IMR-90 (cell line): ENCODE measurements around the gene AGBL3. TPM values are rescaled to one million over a fixed set of nuclear protein-coding genes. Genes with fewer than 3 reads are reported as not detected.
"Not testable (repeated sequence)": the region's sequence is repeated elsewhere in the genome, so short reads cannot be mapped to it uniquely, and the experiment has no call there.

Experiments used
- ATAC-seq: fragments of 200-7000 bp; cut with Tn5 transposase; 2 replicates; pipeline ENCODE4 v1.9.1; 2020; ENCODE audit warnings: low read depth, mild to moderate bottlenecking, moderate library complexity
- BruUV-seq: library from RNA; stranded (reverse); fragments of 400-500 nt; replicated peaks from 2 replicates; lab custom pipeline; 2021; lab: Mats Ljungman, UMichigan
- CTCF ChIA-PET: fragments of 300-600 bp; formaldehyde crosslinking; extraction: SDS; loops from one replicate; lab custom pipeline; 2021; ENCODE audit warnings: antibody characterized with exemption; lab: Yijun Ruan, JAX
- POLR2A ChIA-PET: fragments of 300-600 bp; sonication (Branson Sonifier 250); formaldehyde crosslinking; loops from one replicate; lab custom pipeline; 2022; ENCODE audit warnings: antibody characterized with exemption; ENCODE audit not compliant: unreplicated experiment; lab: Charles Lee
- DNase-seq: peaks from one replicate; pipeline ENCODE4 v3.0.0; 2013
- H2AFZ ChIP-seq: replicated peaks from 2 replicates; pipeline ENCODE3; 2013; ENCODE audit warnings: low read length, mild to moderate bottlenecking; ENCODE audit not compliant: poor library complexity
- H2AK5ac ChIP-seq: 2 replicates; pipeline ENCODE4 v1.6.1; 2013; ENCODE audit warnings: low read depth, low read length, inconsistent platforms
- H2AK9ac ChIP-seq: replicated peaks from 2 replicates; pipeline ENCODE3; 2013; ENCODE audit warnings: mild to moderate bottlenecking, low read depth, low read length, moderate library complexity; ENCODE audit not compliant: poor library complexity
- H2BK120ac ChIP-seq: 2 replicates; pipeline ENCODE4 v1.6.1; 2013; ENCODE audit warnings: low read depth, low read length, inconsistent platforms
- H2BK15ac ChIP-seq: 3 replicates; pipeline ENCODE4 v1.6.1; 2013; ENCODE audit warnings: low read depth, low read length, inconsistent platforms
- H2BK20ac ChIP-seq: 2 replicates; pipeline ENCODE4 v1.6.1; 2013; ENCODE audit warnings: low read depth, mild to moderate bottlenecking, inconsistent platforms, low read length, moderate library complexity
- H2BK5ac ChIP-seq: 2 replicates; pipeline ENCODE4 v1.6.1; 2013; ENCODE audit warnings: mild to moderate bottlenecking, low read depth, low read length, inconsistent platforms; ENCODE audit not compliant: poor library complexity, severe bottlenecking
- H3K14ac ChIP-seq: replicated peaks from 2 replicates; pipeline ENCODE4 v1.6.1; 2013; ENCODE audit warnings: low read depth, low read length, inconsistent platforms
- H3K18ac ChIP-seq: 2 replicates; pipeline ENCODE4 v1.6.1; 2013; ENCODE audit warnings: low read depth, low read length, control low read depth
- H3K23ac ChIP-seq: 2 replicates; pipeline ENCODE4 v1.6.1; 2013; ENCODE audit warnings: low read depth, low read length, inconsistent platforms
- H3K27ac ChIP-seq: 2 replicates; pipeline ENCODE4 v1.5.1; 2013; ENCODE audit warnings: mild to moderate bottlenecking, control low read depth, low read length; ENCODE audit not compliant: insufficient read depth
- H3K27me3 ChIP-seq: 2 replicates; pipeline ENCODE4 v1.6.1; 2013; ENCODE audit warnings: low read length; ENCODE audit not compliant: control insufficient read depth, insufficient read depth
- H3K36me3 ChIP-seq: 2 replicates; pipeline ENCODE4 v1.6.1; 2013; ENCODE audit warnings: low read length, mixed read lengths; ENCODE audit not compliant: control insufficient read depth, insufficient read depth
- H3K4ac ChIP-seq: 2 replicates; pipeline ENCODE4 v1.6.1; 2013; ENCODE audit warnings: low read depth, low read length, inconsistent platforms
- H3K4me1 ChIP-seq: 2 replicates; pipeline ENCODE4 v1.6.1; 2013; ENCODE audit warnings: low read length, mixed read lengths; ENCODE audit not compliant: control insufficient read depth, insufficient read depth
- H3K4me2 ChIP-seq: 2 replicates; pipeline ENCODE4 v1.6.1; 2013; ENCODE audit warnings: low read depth, mild to moderate bottlenecking, control low read depth, low read length, moderate library complexity
- H3K4me3 ChIP-seq: 2 replicates; pipeline ENCODE4 v1.5.1; 2013; ENCODE audit warnings: low read depth, mild to moderate bottlenecking, control low read depth, low read length, moderate library complexity; ENCODE audit not compliant: insufficient read depth
- H3K56ac ChIP-seq: 2 replicates; pipeline ENCODE4 v1.6.1; 2013; ENCODE audit warnings: low read length, inconsistent platforms; ENCODE audit not compliant: insufficient read depth; ENCODE audit errors: extremely low read depth
- H3K79me1 ChIP-seq, 2 experiments: 2 replicates each; pipeline ENCODE4 v1.6.1; 2013; ENCODE audit warnings: low read length in 2 of 2, inconsistent platforms in 1 of 2, low read depth in 1 of 2
- H3K9ac ChIP-seq: 2 replicates; pipeline ENCODE4 v1.6.1; 2013; ENCODE audit warnings: low read depth, low read length, control low read depth
- H3K9me1 ChIP-seq: 2 replicates; pipeline ENCODE4 v1.6.1; 2013; ENCODE audit warnings: low read length, inconsistent platforms; ENCODE audit not compliant: insufficient read depth
- H3K9me3 ChIP-seq: 2 replicates; pipeline ENCODE4 v1.6.1; 2013; ENCODE audit warnings: low read length; ENCODE audit not compliant: control insufficient read depth, insufficient read depth
- H4K20me1 ChIP-seq: 2 replicates; pipeline ENCODE4 v1.6.1; 2013; ENCODE audit warnings: low read length, inconsistent platforms; ENCODE audit not compliant: insufficient read depth
- H4K5ac ChIP-seq: 2 replicates; pipeline ENCODE4 v1.6.1; 2013; ENCODE audit warnings: mild to moderate bottlenecking, low read depth, low read length, control low read depth
- H4K8ac ChIP-seq, 2 experiments: 2 replicates each; pipeline ENCODE4 v1.6.1; 2013; ENCODE audit warnings: low read depth in 2 of 2, low read length in 2 of 2, control low read depth in 1 of 2, inconsistent platforms in 1 of 2
- H4K91ac ChIP-seq: 2 replicates; pipeline ENCODE4 v1.6.1; 2013; ENCODE audit warnings: low read depth, low read length, inconsistent platforms; ENCODE audit not compliant: insufficient read depth
- CEBPB ChIP-seq: IDR thresholded peaks from 2 replicates; pipeline ENCODE4 v1.6.1; 2012; ENCODE audit warnings: low read depth, low read length, improper control_type of control experiment
- CTCF ChIP-seq: conservative IDR thresholded peaks from 2 replicates; pipeline ENCODE4 v1.5.1; 2012; ENCODE audit warnings: mild to moderate bottlenecking, low read depth, low read length, improper control_type of control experiment
- MAFK ChIP-seq: IDR thresholded peaks from 2 replicates; pipeline ENCODE4 v1.6.1; 2012; ENCODE audit warnings: low read depth, low read length, improper control_type of control experiment
- MXI1 ChIP-seq: IDR thresholded peaks from 2 replicates; pipeline ENCODE4 v1.6.1; 2012; ENCODE audit warnings: low read depth, mild to moderate bottlenecking, low read length, moderate library complexity, borderline replicate concordance
- RAD21 ChIP-seq: IDR thresholded peaks from 2 replicates; pipeline ENCODE4 v1.6.1; 2012; ENCODE audit warnings: low read length, improper control_type of control experiment
- RCOR1 ChIP-seq: IDR thresholded peaks from 2 replicates; pipeline ENCODE4 v1.6.1; 2012; ENCODE audit warnings: mild to moderate bottlenecking, low read length, improper control_type of control experiment; ENCODE audit not compliant: insufficient replicate concordance
- RFX5 ChIP-seq: IDR thresholded peaks from 2 replicates; pipeline ENCODE4 v1.8.0; 2012; ENCODE audit warnings: low read depth, mild to moderate bottlenecking, low read length, moderate library complexity
- SMC3 ChIP-seq: fragments of 150-350 bp; IDR thresholded peaks from 2 replicates; pipeline ENCODE4 v1.6.1; 2016; ENCODE audit warnings: low read depth, mild to moderate bottlenecking, antibody characterized with exemption, low read length, moderate library complexity
- WGBS, 2 experiments: methylation state at CpG; one replicate each; pipeline versions ENCODE4 v1.1.5 to v1.1.7; 2013; ENCODE audit warnings: missing lambda C conversion rate in 2 of 2; ENCODE audit not compliant: insufficient read length in 1 of 2; ENCODE audit errors: extremely low coverage in 2 of 2; 5-methylcytosine and 5-hydroxymethylcytosine counted together
- dilution Hi-C: fragments of 300-500 bp; cut with HindIII; formaldehyde crosslinking; loops from one replicate; pipeline ENCODE4 v1.14.3; 2018; ENCODE audit warnings: low sequenced_read_pairs; ENCODE audit not compliant: unreplicated experiment
- in situ Hi-C: fragments of 300-500 bp; cut with MboI; formaldehyde crosslinking; loops from 3 replicates; pipeline ENCODE4 v1.14.3; 2019; ENCODE audit warnings: low sequenced_read_pairs, inconsistent platforms, mixed read lengths
- intact Hi-C: fragments of 100-400 bp; cut with micrococcal nuclease; formaldehyde crosslinking; loops from 2 replicates; pipeline ENCODE4 v1.10.0; 2022
- polyA plus RNA-seq, 3 experiments: library from polyadenylated mRNA; depleted of rRNA; stranded (reverse); fragments of >200 nt; gene quantifications; 2 replicates each; pipeline ENCODE4 v1.2.3, GENCODE V29; 2012; ENCODE audit warnings: low replicate concordance in 1 of 3
- total RNA-seq: library from RNA; depleted of rRNA; stranded (reverse); fragments of >200 nt; gene quantifications from 2 replicates; pipeline ENCODE4 v1.2.3, GENCODE V29; 2012

AGBL3 gene
- total and polyA plus RNA-seq, 2 of the 4 experiments (the other 2 are of a cell fraction), result 0.18 to 0.65 TPM

- Histone ChIP-seq H2AK9ac (no peak overlapping the region), H4K20me1 (peaks cover 2% of the 10 kb centered on the region; the same call in 1 of the 2 replicates), H2AFZ (no peak overlapping the region), H3K18ac (no peak overlapping the region), H4K91ac (no peak overlapping the region), H3K4ac (no peak overlapping the region), H2BK120ac (no peak overlapping the region), H2BK5ac (no peak overlapping the region), H3K23ac (no peak overlapping the region), H3K36me3 (peaks cover 39% of the 10 kb centered on the region), H4K8ac (no peak overlapping the region), H4K5ac (no peak overlapping the region), H2BK15ac (no peak overlapping the region), H3K4me3 (no peak overlapping the region), H3K14ac (no peak overlapping the region), H3K9me3 (no peaks in the 10 kb centered on the region), H3K4me2 (no peak overlapping the region), H2AK5ac (no peak overlapping the region), H3K27me3 (no peaks in the 10 kb centered on the region), H3K79me1 (peaks cover 0 to 8% of the 10 kb centered on the region in 2 experiments; a peak in 2 of 4 replicates), H2BK20ac (no peak overlapping the region), H3K9ac (no peak overlapping the region), H3K9me1 (peaks cover 3% of the 10 kb centered on the region), H3K56ac (no peak overlapping the region), H3K4me1 (no peaks in the 10 kb centered on the region), H3K27ac (no peak overlapping the region)
- intact Hi-C loops, result no loop called here
- TF ChIP-seq CTCF, result no peak
- TF ChIP-seq CEBPB, result no peak
- TF ChIP-seq RCOR1, result no peak
- no peak for TF ChIP-seq SMC3
- no peak for TF ChIP-seq RAD21
- no peak for TF ChIP-seq MXI1
- TF ChIP-seq RFX5, result no peak
- TF ChIP-seq MAFK, result no peak
- ATAC-seq (no peak), DNase-seq (no peak)
- BruUV-seq, result no TSS peak
- POLR2A ChIA-PET, result no interaction called here
- WGBS, 2 experiments, result 100% methylated on average over 1 of the region's 4 CpGs; no CpG with 5 or more reads in 1 of the 2 experiments
- CTCF ChIA-PET, result interaction anchor here (0.5 to 1.2 kb wide), 2 partner anchors 105 to 278 kb away, joined by 3 read pairs; no protein-coding TSS in a partner anchor
- dilution Hi-C loops, result no loop called here
- in situ Hi-C loops, result no loop called here
These were observed 18.2 kb upstream of the AGBL3 start for GRCh38 chr7:134968110-134968509.

- intact Hi-C loops, BruUV-seq, dilution Hi-C loops: not testable (repeated sequence)
These were observed 4.7 kb upstream of the AGBL3 start for GRCh38 chr7:134981645-134982044.

More at GRCh38 chr7:134981645-134982044, 4.7 kb upstream of the AGBL3 start:
- H2BK15ac ChIP-seq, H3K23ac ChIP-seq, H2AK5ac ChIP-seq, H3K4ac ChIP-seq, H3K79me1 ChIP-seq, H3K36me3 ChIP-seq, H3K27me3 ChIP-seq, H3K18ac ChIP-seq, H2AK9ac ChIP-seq, H2AFZ ChIP-seq, H2BK20ac ChIP-seq, H3K4me3 ChIP-seq, H2BK120ac ChIP-seq, CTCF ChIA-PET, POLR2A ChIA-PET, H4K20me1 ChIP-seq, H3K4me2 ChIP-seq, H2BK5ac ChIP-seq, H3K9ac ChIP-seq, H4K8ac ChIP-seq, H3K9me3 ChIP-seq, H3K56ac ChIP-seq, H3K27ac ChIP-seq, H3K14ac ChIP-seq, H3K9me1 ChIP-seq, H4K91ac ChIP-seq, DNase-seq, H4K5ac ChIP-seq, ATAC-seq, H3K4me1 ChIP-seq: not testable (repeated sequence)
- in situ Hi-C loops, result loop anchor here (10.0 kb wide), 1 partner anchor 183 kb away; no protein-coding TSS in a partner anchor
- WGBS, 2 experiments, result no CpG with 5 or more reads among the region's 3 CpGs
